C4-2B (cell line): Measurements from ENCODE around the gene ATP5F1D.

Experiments
- CTCF ChIP-seq: fragments of 450-650 bp; conservative IDR thresholded peaks from 2 replicates; pipeline ENCODE4 v1.5.1; 2017; ENCODE audit warnings: mild to moderate bottlenecking
- ZFX ChIP-seq: fragments of 450-650 bp; IDR thresholded peaks from 2 replicates; pipeline ENCODE4 v1.6.1; 2017

GRCh38 chr19:1221904-1222255 lies 19.7 kb upstream of the ATP5F1D start:
- TF ChIP-seq CTCF (no peak), ZFX (no peak)
